ENCODE results near the gene ADD1. TPM values are rescaled to one million over a fixed set of nuclear protein-coding genes. Genes with fewer than 3 reads are reported as not detected.

ADD1 gene
- polyA plus RNA-seq, 1 donor (not counting 4 experiments of a cell fraction or from before 2014, with no cell fraction given), result 109 TPM

- H3K9me3 ChIP-seq (ENCODE audit: control insufficient read depth, low read depth, low read length), result no peaks in the 10 kb centered on the region
- H3K4me2 ChIP-seq (ENCODE audit: control insufficient read depth, extremely low read depth, insufficient read depth, low read depth, low read length), result peak overlapping the region; percentile 85
- peak overlapping the region; percentile 47 for H3K27ac ChIP-seq (ENCODE audit: control insufficient read depth, insufficient read depth, low read length)
- H3K36me3 ChIP-seq (ENCODE audit: control insufficient read depth in 2 of 2, extremely low read depth in 1 of 2, insufficient read depth in 2 of 2, low read length in 2 of 2), result peaks cover 22 to 40% of the 10 kb centered on the region in 2 experiments
- H3K27me3 ChIP-seq (ENCODE audit: control insufficient read depth, extremely low read depth, insufficient read depth, low read length), result no peaks in the 10 kb centered on the region
- peak overlapping the region; percentile 74 for H3K9ac ChIP-seq (ENCODE audit: control insufficient read depth, extremely low read depth, insufficient read depth, low read length)
- H4K20me1 ChIP-seq (ENCODE audit: control insufficient read depth, extremely low read depth, insufficient read depth, low read length), result peaks cover 14% of the 10 kb centered on the region
- no peak overlapping the region for H2AFZ ChIP-seq (ENCODE audit: control insufficient read depth, low read length)
- TF ChIP-seq, protein P1, sequence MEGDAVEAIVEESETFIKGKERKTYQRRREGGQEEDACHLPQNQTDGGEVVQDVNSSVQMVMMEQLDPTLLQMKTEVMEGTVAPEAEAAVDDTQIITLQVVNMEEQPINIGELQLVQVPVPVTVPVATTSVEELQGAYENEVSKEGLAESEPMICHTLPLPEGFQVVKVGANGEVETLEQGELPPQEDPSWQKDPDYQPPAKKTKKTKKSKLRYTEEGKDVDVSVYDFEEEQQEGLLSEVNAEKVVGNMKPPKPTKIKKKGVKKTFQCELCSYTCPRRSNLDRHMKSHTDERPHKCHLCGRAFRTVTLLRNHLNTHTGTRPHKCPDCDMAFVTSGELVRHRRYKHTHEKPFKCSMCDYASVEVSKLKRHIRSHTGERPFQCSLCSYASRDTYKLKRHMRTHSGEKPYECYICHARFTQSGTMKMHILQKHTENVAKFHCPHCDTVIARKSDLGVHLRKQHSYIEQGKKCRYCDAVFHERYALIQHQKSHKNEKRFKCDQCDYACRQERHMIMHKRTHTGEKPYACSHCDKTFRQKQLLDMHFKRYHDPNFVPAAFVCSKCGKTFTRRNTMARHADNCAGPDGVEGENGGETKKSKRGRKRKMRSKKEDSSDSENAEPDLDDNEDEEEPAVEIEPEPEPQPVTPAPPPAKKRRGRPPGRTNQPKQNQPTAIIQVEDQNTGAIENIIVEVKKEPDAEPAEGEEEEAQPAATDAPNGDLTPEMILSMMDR (optimal IDR thresholded peaks at IDR 0.05 in 1 of 3, IDR thresholded peaks at IDR 0.05 in 1 of 3, conservative IDR thresholded peaks at IDR 0.05 in 1 of 3; ENCODE audit: extremely low read depth in 1 of 3, insufficient read depth in 2 of 3, low read length in 3 of 3), result no peak
- no peak for TF ChIP-seq EZH2 (IDR thresholded peaks at IDR 0.05; ENCODE audit: low read length)
- H3K79me2 ChIP-seq (ENCODE audit: control insufficient read depth, insufficient read depth, low read length), result peaks cover 40% of the 10 kb centered on the region
- peaks cover 30% of the 10 kb centered on the region for H3K4me1 ChIP-seq (ENCODE audit: control insufficient read depth, extremely low read depth, insufficient read depth, low read length)
- peak overlapping the region; percentile 65 to 76 (median 65) for H3K4me3 ChIP-seq (ENCODE audit: control insufficient read depth in 2 of 3, extremely low read depth in 1 of 3, insufficient read depth in 2 of 3, low read depth in 1 of 3, low read length in 3 of 3)
- dilution Hi-C loops (cut with MboI; ENCODE audit: extremely low pct_ligation_motif_present, low sequenced_read_pairs), result no loop called here
- DNase-seq (ENCODE audit: low read depth, low spot score) (no peak), FAIRE-seq (no peak)
- H3K9me1 ChIP-seq (ENCODE audit: control insufficient read depth, extremely low read depth, insufficient read depth, low read length), result no peaks in the 10 kb centered on the region
These were observed 89.4 kb downstream of the ADD1 start for GRCh38 chr4:2932951-2933565.

GRCh38 chr4:2933566-2934076 lies 90.0 kb downstream of the ADD1 start:
- peaks cover 32% of the 10 kb centered on the region for H3K4me1 ChIP-seq (ENCODE audit: control insufficient read depth, extremely low read depth, insufficient read depth, low read length)
- H3K79me2 ChIP-seq (ENCODE audit: control insufficient read depth, insufficient read depth, low read length), result peaks cover 40% of the 10 kb centered on the region
- peak overlapping the region; percentile 85 for H3K4me2 ChIP-seq (ENCODE audit: control insufficient read depth, extremely low read depth, insufficient read depth, low read depth, low read length)
- no peaks in the 10 kb centered on the region for H3K9me1 ChIP-seq (ENCODE audit: control insufficient read depth, extremely low read depth, insufficient read depth, low read length)
- peak overlapping the region; percentile 47 for H3K27ac ChIP-seq (ENCODE audit: control insufficient read depth, insufficient read depth, low read length)
- no peak overlapping the region for H2AFZ ChIP-seq (ENCODE audit: control insufficient read depth, low read length)
- no peaks in the 10 kb centered on the region for H3K9me3 ChIP-seq (ENCODE audit: control insufficient read depth, low read depth, low read length)
- peaks cover 20 to 38% of the 10 kb centered on the region in 2 experiments for H3K36me3 ChIP-seq (ENCODE audit: control insufficient read depth in 2 of 2, extremely low read depth in 1 of 2, insufficient read depth in 2 of 2, low read length in 2 of 2)
- H4K20me1 ChIP-seq (ENCODE audit: control insufficient read depth, extremely low read depth, insufficient read depth, low read length), result peaks cover 14% of the 10 kb centered on the region
- no peaks in the 10 kb centered on the region for H3K27me3 ChIP-seq (ENCODE audit: control insufficient read depth, extremely low read depth, insufficient read depth, low read length)
- dilution Hi-C loops (cut with MboI; ENCODE audit: extremely low pct_ligation_motif_present, low sequenced_read_pairs), result no loop called here
- no peak for DNase-seq (ENCODE audit: low read depth, low spot score)
- FAIRE-seq, result no peak
- no peak for TF ChIP-seq EZH2 (IDR thresholded peaks at IDR 0.05; ENCODE audit: low read length)
- TF ChIP-seq, protein P1 (optimal IDR thresholded peaks at IDR 0.05 in 1 of 3, IDR thresholded peaks at IDR 0.05 in 1 of 3, conservative IDR thresholded peaks at IDR 0.05 in 1 of 3; ENCODE audit: extremely low read depth in 1 of 3, insufficient read depth in 2 of 3, low read length in 3 of 3), result no peak
- H3K4me3 ChIP-seq (ENCODE audit: control insufficient read depth in 2 of 3, extremely low read depth in 1 of 3, insufficient read depth in 2 of 3, low read depth in 1 of 3, low read length in 3 of 3), result peak overlapping the region; percentile 65 to 76 (median 65)
- H3K9ac ChIP-seq (ENCODE audit: control insufficient read depth, extremely low read depth, insufficient read depth, low read length), result peak overlapping the region; percentile 74
